Testis (tissue), 2 donors: ENCODE data around the gene ZNF792.

Experiments used
- POLR2A ChIP-seq: fragments of 450-650 bp; IDR thresholded peaks from one replicate; pipeline ENCODE4 v1.6.1; 2017; ENCODE audit warnings: antibody characterized with exemption, mild to moderate bottlenecking, moderate library complexity
- TF ChIP-seq, protein P1 (sequence below), 3 experiments: fragments of 450-650 bp in 2 of 3; fragments of 200-600 bp in 1 of 3; sonication (generic) in 1 of 3; IDR thresholded peaks; one replicate each; pipeline ENCODE4 v1.5.1; 2016 to 2019; ENCODE audit warnings: antibody characterized with exemption in 3 of 3, mild to moderate bottlenecking in 2 of 3, moderate library complexity in 1 of 3

GRCh38 chr19:34983786-34984185, 19.8 kb upstream of the ZNF792 start:
- TF ChIP-seq, protein P1, sequence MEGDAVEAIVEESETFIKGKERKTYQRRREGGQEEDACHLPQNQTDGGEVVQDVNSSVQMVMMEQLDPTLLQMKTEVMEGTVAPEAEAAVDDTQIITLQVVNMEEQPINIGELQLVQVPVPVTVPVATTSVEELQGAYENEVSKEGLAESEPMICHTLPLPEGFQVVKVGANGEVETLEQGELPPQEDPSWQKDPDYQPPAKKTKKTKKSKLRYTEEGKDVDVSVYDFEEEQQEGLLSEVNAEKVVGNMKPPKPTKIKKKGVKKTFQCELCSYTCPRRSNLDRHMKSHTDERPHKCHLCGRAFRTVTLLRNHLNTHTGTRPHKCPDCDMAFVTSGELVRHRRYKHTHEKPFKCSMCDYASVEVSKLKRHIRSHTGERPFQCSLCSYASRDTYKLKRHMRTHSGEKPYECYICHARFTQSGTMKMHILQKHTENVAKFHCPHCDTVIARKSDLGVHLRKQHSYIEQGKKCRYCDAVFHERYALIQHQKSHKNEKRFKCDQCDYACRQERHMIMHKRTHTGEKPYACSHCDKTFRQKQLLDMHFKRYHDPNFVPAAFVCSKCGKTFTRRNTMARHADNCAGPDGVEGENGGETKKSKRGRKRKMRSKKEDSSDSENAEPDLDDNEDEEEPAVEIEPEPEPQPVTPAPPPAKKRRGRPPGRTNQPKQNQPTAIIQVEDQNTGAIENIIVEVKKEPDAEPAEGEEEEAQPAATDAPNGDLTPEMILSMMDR (IDR thresholded peaks at IDR 0.05) = no peak
- TF ChIP-seq POLR2A = no peak
